NCI-H510A (cell line): Measurements from ENCODE around the gene PRCD.
A peak's percentile ranks its signal among the peaks of the same experiment; 100 is the strongest.

Experiments used
- DNase-seq: peaks from one replicate; lab custom pipeline; 2025; lab: John Stamatoyannopoulos, UW

The PRCD gene

DNA sequence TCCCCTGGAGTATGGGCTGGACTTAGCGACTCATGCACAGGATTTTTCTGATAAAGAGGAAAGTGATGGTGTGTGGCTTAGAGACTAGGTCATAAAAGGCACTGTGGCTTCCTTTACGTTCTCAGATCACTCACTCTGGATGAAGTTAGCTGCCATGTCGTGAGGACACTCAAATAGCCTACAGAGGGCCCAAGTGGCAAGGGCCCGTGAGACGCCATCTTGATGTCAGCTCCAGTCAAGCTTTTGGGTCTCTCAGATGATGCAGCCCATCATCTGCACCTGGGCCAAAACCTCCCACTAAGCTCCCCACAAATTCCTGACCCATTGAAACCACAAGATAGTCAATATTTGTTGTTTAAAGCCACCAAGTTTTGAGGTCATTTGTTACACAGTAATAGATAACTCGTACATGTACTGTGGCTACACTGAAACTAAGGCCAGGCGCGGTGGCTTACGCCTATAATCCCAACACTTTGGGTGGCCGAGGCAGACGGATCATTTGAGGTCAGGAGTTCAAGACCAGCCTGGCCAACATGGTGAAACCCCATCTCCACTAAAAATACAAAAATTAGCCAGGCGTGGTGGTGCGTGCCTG is 31.1 kb downstream of the PRCD start:
- DNase-seq = no peak

GRCh38 chr17:76572201-76572910 is 32.5 kb downstream of the PRCD start:
- DNase-seq = no peak

GRCh38 chr17:76573096-76573495 is 33.3 kb downstream of the PRCD start:
- no peak for DNase-seq

DNA sequence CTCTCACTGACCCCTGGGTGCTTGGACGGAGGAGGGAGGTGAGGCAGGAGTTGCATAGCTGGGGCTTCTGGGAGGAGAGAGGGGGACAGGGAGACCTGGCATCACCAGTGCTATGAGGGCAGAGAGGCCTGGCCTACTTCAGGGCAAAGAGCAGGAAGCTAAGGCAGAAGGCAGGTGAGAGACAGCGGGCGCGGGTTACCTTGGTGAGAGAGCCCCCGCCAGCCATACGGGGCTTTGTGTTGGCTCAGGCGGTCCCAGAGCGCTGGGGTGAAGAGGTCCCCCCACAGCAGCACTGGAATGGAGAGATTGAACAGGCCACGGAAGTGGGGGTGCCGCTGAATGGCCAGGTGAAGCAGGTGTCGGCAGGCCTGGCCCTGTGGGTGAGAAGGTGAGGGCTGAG is 34.3 kb downstream of the PRCD start:
- no peak for DNase-seq

GRCh38 chr17:76575570-76575969 is 35.7 kb downstream of the PRCD start:
- no peak for DNase-seq

DNA sequence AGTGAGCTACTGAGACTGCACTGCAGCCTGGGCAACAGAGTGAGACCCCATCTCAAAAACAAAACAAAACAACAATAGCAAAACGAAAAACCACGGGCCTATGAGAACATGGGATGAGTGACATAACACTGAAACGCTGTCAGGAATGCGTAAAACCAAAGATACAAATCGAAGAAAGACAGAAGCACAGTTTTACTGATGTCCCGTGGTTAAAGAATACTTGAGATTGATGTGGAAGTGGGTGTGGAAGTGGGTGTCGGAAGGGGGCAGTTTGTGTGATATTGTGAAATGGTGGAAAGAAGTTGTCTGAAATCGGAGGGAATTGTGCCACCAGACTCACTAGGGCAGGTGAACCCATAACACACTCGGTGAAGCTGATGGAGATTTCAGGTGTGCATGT is 36.3 kb downstream of the PRCD start:
- no peak for DNase-seq

- DNase-seq = no peak
These were observed 38.0 kb downstream of the PRCD start for GRCh38 chr17:76577876-76578275.

DNA sequence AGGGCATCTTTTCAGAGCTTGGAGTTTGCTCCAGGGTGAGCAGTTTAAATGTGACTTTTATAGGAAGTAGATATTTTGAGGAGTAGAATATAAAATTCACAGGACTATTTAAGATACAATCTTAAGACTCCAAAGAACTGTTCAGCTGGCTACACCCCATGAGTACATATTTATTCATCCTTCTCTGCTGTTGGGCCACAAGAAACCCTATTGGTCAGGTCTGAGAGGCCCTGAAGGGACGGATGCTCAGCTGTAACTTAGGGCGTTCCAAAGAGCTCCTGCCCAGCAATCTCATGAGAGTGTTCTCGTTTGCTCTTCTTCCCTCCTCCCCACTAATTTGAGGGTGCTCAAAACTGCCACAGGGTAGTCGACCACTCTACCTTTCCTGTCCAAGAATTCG is 38.5 kb downstream of the PRCD start:
- no peak for DNase-seq

GRCh38 chr17:76579281-76579680 is 39.4 kb downstream of the PRCD start:
- DNase-seq = no peak

DNA sequence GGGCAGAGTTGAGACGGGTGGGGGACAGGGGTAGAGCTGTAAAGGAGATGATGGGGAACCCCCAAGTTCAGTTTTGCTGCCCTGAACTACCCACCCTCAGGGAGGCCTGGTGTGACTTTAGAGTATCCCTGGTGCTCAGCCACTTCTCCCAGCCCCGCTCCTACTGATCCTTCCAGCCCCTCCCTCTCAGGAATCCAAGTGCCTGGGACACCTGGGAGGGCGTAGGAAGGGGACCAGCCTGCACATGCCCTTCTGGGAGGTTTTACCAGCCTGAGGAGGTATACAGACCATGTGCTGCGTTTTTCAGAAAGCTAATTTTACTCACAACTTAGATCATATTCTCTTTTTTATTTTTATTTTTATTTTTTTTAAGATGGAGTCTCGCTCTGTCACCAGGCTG is 41.7 kb downstream of the PRCD start:
- DNase-seq = no peak

DNA sequence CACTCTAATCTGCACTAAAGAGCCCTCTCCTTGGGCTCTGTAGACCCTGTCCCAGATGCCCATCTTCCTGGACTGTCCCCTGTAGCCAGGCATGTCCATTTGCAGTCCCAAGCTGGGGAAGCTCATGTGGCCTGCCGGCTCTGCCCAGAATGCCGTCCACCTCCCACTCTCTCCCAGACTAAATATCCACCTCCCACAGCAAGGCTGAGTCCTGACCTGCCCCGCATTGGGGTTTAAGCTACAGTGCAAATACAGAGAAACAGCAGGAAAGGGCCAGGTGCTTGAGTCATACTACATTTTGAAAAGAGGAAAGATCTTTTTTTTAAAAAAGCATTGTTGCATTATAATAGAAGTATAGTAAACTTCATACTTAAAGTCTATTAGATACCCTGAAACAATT is 42.8 kb downstream of the PRCD start:
- DNase-seq = no peak

DNA sequence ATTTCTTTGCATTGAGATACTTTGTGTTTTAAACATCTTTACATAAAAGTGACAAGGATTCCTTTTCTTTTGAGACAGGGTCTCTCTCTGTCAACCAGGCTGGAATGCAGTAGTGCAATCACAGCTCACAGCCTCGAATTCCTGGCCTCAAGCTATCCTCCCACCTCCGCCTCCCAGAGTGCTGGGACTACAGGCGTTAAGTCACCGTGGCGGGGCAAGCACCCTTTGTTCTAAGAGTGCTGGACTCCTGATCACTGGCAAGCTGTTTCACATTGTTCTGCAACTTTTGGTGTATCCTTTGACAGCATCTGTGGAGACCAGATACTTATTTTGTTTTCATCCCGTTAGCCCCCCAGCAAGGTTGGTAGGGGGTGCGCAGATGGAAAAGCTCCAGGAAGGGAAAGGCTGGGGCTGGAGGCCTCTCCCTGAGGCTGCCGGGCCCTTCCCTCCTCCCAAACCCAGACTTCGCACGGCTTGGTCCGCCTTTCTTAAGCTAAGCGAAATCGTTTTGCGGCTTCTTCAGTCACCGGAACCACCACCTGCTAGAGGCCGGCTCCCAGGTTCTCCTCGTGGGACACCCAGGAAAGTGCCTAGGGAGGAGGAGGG is 44.7 kb downstream of the PRCD start:
- no peak for DNase-seq

- DNase-seq = no peak
These were observed 45.3 kb downstream of the PRCD start for GRCh38 chr17:76585033-76585648.

- peak; percentile 63 for DNase-seq
These were observed 46.1 kb downstream of the PRCD start, which contains the start of gene ST6GALNAC2 for GRCh38 chr17:76585649-76586593. TSS of gene ST6GALNAC2 (minus strand) at chr17:76585860. CDS start at chr17:76585808, 52 bp downstream.

DNA sequence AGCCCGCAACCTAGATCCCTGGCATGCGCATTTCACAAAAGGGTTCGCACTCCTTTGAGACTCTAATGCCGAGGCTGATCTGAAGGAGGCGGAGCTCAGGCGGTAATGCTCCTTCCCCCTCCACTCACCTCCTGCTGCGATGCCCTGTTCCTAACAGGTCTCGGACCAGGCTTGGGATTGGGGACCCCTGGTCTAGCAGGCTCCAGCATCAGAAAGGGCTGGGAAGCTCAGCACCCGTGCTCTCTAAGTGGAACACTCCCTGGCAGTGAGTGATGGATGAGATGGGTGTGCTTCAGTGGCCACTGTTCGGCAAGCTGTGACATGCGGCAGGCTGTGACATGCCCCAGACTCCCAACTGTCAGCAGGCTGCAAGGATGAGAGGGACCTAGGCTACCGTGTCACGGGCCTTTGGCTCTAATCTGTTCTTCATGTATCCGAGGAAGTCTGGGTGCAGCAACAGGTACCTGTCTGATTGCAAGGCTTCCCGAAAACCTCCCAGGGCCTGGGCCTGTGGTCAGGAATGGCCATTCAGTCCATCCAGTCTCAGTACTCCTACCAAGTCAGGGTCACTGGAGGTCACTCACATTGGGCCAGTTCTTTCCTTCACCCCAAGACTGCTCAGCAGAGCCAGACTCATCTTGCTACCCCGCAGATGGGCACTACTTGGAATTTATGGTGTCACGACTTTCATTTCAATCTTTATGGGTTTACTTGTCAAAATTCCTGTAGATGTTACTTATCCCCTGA is 47.1 kb downstream of the PRCD start:
- peak; percentile 76 for DNase-seq

DNA sequence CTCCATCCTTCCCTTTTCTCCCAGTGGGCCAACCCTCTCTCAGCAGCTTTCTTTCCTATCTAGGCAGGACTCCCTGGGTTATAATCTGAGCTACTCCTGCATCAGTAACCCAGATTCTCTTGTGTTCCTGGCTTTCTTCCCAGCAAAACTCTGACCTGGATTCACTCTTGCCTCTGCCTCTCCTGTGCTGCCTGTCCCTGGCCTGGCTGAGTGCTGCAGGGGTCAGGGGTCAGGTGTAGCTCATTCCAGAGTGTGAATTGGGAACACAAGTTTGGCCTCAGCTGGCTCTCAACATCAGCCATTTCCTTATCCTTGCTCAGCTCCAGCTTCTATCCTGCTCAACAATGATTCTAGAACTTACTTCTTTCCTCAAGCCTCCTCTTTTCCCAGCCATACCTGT is 48.3 kb downstream of the PRCD start:
- no peak for DNase-seq

- DNase-seq = no peak
These were observed 53.6 kb downstream of the PRCD start for GRCh38 chr17:76593384-76593826.

DNA sequence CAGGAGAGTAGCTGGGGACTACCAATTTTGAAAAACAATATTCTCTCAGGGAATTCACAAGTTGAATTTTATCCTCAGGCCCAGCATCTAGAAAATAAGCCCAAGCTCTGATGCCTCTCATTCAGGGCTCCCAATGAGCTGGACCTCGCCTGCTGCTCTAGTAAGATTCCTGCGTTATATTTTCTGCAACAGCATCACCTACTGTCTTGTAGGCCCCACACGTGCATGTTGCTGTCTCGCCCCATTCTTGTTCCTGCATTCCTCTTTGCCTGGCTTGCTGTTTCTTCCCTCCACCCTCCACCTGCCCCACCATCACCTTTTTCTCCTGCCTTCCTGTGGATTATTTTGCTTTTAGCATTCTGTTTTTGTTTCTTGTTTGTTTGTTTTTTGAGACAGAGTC is 54.1 kb downstream of the PRCD start:
- DNase-seq = no peak

- DNase-seq = no peak
These were observed 54.8 kb downstream of the PRCD start for GRCh38 chr17:76594690-76595089.
